HG02759 (cell line): ENCODE data around the gene TSPAN18.

Source experiments
- ATAC-seq: cut with Tn5 transposase; IDR thresholded peaks from one replicate; pipeline ENCODE4 v1.9.1; 2021; ENCODE audit warnings: mild to moderate bottlenecking, moderate library complexity; ENCODE audit not compliant: unreplicated experiment

TSPAN18 gene

DNA sequence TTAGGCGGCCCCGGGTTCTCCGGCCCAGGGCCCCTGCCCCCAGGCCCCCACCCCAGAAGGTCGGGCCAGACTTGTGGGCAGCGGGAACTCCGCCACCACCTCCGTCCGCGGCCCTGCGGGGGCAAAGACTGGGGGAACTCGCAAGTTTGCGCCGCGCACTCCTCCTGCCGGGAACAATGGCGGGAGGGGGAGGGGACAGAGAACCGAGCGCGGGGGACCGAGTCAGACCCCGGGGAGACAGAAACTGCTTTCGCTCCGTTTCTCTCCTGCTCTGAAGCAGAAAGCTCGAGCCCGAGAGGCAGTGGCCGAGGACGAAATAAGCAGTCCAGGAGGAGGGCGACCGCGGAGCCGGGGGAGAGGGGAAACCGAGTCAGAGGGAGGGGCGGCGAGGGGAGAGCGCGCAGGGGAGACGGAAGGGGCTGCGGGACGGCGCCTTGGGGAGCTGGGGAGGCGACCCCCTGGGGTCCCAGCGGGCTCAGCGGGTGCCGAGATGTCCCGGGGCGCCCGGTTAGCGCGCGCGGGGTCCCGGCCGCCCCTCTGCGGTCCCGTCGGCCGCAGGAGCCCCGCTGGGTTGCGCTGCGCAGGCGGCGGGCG is 223.4 kb downstream of the TSPAN18 start:
- ATAC-seq: no peak

DNA sequence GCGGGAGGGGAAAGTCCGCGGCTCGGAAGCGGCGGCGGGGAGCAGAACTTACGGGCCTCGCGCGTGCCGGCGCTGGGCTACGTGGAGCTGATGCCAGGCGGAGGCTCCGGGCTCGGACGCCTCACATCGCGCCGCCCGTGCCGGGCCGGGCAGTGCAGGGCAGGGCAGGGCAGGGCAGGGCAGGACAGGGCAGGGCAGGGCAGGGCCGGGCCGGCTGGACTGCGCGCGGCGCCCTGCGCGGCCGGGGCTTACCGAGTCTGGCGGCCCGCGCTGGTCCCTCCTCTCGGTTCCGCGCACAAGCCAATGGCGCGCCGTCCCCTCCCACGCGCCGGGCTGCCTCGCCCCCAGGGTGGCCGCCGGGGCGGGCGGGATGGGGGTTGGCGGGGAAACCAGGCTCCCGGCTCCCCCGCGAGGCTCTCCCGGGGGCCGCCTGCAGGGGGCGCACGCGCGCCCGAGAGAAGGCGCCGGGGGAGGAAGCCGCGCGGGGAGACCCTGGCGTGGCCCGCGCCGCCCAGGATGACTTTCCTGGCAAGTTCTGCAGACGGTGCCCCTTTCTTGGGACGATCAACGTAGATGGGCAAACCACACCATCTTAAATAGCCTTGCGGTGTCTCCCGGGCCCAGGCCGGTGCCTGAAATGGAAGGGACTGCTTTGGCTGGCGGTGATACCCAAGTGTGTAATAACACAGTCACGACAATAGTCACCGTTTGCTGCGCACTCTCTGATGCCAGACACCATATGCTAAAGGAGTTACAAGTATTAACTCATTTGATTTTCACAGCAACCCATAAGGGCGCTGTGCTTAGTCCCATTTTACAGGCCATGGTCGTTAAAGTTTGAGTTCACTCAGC is 224.1 kb downstream of the TSPAN18 start, which contains the start of gene TP53I11:
Gene TP53I11, minus strand, starts transcription at position 259 of the 852 bp plus-strand sequence. CDS start 12,548 bp downstream, outside the sequence.
- no peak for ATAC-seq

DNA sequence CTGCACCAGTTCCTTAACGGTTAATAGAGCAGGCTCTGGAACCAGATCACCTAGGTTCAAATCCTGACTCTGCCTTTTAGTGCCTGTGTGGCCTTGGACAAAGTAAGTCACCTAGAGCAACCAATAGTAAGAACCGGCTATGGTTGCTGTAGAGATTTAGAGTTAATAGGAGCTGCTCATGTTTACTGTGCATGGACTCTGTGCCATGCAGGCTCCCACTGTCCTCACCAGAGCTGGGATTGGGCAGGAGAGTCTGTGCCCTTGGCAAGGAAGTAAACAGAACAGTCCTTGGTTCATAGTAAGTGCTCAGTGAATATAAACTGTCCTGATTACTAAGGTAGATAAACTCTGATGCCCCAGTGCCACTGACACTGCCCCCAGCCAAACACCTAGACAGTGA is 225.3 kb downstream of the TSPAN18 start:
- no peak for ATAC-seq

DNA sequence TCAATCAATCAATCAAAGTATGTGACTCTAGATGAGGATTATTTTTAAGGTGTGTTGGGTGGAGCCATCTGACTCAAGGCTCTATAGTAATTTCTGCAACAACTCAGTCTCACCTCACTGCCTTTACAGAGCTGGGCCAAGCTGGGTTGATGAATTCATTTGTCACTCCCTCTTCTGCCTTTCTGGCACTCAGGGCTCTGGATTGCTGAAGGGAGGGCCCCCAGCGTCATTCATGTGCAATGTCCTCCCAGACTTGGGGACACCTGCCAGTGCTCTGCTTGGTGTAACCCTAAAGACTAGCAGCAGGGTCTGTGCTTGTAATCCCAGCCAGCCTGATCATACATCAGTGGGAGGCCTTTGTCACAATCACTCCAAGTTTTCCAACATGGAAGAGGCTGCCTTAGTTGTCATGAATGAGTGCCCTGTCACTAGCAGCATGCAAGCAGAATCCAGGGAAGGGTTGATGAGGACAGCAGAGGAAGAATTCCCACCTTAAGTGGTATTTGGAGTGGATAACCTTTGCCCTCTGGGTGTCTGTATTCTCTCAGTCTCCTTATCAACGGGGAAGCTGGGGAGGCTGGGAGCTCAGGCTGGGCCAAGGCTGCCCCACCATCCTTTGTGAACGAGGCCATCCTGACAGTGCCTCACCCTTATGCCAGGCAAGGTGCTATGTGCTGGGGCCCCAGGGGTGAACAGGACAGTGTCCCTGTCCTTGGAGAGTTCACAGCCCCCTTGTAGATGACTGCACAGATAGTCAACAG is 225.9 kb downstream of the TSPAN18 start:
- no peak for ATAC-seq

DNA sequence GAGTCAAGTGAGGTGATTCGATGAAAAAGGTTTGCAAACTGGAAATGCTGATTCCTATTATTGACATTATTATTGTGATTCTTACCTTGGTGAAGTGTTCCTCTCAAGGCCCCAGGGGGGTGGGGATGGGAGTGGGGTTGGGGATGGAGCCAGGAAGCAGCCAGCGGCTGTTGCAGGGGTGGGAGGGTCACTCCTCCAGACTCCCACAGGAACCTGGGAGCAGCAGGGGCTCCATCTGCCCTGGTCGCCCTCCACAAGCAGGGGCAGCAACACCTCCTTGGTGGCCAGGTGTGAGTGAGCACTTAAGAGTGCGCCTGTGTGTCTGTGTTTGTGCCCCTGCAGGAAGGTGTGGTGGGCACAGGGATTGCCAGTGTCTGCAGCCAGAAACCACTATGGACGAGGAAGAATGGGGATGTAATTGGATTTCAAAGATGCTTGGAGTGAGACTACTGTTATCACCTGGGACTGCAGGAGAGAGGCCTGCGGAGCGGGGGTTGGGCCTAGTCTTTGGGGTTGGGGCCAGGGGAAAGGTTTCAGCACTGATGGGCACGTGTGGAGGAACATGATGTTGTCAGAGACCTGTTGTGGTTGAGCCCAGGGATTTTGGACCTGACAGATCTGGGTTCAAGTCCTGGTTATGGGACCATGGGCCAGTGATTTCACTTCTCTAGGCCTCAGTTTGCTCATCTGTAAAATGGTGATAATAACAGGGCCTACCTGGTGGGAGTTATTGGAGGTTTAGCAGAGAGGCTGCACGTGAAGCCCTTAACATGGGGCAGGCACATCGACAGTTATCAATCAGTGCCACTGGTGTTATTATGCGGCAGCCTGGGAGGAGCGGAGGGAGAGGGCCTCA is 227.5 kb downstream of the TSPAN18 start:
- no peak for ATAC-seq

DNA sequence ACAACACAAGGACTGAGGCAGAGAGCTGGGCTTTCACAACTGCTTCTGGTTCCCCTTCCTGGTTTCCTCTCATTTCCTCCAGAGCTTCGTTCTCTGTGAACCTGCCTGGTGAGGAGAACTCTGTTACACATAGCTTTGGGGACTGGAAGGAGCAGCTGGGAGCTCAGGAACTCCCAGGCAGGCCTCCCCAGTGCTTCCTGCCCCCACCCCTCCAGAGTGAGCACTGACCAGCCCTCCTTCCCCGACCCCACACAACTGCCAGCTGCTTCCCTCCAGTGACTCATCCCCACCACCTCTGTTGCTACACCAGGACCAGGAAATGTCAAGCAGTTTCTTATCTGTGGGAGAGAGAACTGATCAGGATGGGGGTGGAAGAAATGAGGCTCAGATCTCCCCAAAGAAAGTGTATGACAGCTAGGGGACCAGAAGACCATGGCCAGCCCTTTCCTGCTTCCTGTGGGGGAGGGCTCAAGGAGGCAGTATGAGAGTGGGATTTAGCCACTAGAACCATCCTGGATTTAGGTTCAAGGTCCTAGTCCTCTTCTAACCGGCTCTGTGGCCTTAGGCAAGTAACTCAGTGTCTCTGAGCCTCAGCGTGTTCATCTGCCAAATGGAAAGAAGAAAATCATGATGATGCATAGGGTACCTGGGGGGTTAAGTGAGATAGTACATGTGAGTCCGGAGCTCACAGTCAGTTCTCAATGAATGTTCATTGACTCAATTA is 228.4 kb downstream of the TSPAN18 start:
- no peak for ATAC-seq

DNA sequence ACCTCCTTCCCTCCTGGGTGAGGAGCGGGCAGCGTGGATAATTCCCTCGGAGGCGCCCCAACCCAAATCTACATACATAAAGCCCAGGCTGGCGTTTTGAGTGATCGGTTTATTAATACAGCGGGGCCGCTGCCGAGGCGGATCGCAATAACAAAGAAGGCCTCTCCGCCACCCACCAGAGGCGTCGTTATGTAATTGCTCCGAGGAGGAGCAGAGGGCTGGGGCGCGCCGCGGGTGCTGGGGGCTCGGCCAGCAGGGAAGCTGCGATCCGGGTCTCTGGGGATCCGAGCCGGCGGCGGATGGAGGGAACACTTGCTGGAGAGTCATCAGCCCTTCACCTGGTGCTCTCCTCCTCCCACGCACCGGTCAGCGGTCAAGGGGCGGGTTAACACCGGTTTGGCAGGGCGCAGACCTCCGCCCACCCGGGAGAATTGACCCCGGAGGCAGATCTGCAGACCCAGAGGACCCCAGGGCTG is 230.3 kb downstream of the TSPAN18 start:
- no peak for ATAC-seq

DNA sequence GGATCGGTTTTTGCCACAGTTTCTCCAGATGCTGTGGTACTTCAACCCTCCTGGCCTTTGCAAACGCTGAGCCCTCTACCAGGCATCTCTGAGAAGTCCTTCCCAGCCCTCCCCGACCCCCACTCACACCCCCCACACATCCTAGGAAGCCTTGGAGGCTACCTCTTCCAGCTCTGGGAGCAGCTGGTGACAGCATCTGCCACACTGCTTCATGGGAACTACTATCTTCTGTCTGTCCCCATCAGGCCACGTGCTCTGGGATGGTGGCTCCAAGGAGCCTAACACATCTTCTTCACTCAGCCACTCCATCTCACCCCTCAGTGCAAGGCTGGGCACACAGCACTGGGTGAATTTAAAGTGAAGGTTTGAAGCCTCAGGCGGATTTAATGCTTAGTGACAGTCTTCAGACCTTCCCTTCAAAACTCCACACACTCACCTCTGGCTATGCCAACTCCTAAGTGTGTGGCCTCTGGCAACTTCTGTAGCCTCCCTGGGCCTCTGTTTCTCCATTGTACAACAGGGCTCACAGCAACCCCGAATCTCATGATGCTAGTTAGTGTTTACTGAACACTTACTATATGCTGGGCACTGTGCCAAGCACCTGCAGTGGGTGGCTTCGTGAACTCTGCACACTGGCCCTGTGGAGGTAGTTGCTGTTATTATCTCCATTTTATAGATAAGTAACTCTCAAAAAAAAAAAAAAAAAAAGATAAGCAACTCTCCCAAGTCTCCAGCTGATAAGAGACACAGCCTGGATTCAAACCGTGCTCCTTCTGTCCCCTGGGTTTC is 231.2 kb downstream of the TSPAN18 start:
- ATAC-seq: no peak

DNA sequence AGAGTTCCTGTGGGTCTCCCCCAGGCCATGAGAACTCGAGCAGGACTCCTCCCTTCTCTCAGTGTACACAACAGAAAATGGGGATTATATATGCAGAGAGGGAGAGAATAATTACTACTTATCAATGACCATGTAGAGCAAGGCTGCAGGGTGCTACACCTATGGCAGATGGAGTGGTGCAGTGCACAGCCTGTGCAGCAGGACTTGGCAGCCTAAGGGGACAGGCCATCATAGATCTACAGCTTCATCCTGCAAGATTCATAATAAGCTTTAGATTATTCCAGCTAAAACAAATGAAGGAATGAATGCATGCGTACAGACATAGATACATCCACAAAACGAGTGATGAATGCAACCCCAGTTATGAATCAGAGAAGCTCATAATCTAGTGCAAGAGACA is 232.3 kb downstream of the TSPAN18 start:
- no peak for ATAC-seq

DNA sequence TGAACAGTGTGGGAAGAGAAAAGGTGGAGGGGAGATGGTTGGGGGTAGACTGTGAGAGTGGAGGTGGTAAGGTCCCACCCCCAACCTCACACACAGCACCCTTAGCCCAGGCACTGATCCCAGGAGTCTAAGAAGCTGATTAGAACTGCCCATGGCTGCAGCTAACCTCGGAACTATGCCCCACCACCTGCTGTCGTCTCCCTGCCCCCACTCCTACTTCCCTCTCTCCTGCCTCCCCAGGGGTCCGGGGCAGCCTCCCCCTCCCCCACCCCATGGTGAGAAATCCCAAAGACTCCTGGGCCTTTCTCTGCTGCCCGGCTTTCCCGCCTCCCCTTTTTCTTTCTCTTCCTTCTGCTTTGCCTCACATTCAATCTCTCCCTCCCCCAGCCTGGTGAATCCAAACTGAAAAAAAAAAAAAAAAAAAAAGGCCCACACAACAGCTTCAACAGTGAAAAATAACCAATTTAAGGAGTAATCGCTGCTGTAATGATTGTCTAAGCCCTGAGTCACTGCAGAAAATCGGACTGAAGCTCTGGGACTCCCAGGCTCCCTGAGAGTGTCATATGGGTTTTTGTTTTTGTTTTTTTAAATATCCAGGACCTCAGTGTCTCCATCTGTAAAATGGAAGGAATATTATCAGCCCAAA is 233.6 kb downstream of the TSPAN18 start:
- ATAC-seq: no peak

DNA sequence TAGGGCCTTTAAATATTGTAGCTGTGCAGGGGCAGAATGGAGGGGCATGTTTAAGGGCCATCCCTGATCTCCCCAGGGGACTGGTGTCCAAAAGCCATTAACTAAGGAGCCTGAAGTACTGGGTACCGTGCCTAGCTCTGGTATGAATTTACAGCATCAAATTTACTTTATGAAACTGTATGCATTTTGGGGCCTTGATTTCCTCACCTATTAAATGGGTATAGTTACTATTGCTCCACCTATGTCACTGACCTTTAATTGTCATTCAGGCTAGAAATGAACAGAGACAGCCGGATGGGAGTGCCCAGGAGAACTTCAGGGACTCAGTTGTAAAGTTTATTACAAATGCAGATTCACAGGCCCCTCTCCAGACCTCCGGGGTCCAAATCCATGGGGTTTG is 235.7 kb downstream of the TSPAN18 start:
- no peak for ATAC-seq

DNA sequence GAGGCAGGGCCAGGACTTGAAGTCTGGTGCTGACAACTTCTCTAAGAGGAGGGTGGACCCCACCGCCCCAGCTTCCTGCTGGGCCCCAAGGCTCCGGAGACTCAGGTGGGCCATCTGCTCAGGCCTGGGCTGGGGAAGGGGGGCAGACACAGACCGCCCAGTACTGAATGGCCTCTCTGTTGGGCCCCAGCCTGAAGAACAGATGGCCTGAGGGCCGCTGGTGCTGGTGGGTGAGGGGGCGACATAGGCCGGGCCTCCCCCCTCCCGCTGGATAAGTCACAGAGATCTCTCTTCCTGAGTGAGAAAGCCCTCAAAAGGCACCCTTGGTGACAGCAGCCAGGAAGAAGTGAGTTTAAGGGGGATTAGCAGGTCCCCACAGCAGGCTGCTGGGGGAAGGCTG is 236.4 kb downstream of the TSPAN18 start:
- no peak for ATAC-seq

DNA sequence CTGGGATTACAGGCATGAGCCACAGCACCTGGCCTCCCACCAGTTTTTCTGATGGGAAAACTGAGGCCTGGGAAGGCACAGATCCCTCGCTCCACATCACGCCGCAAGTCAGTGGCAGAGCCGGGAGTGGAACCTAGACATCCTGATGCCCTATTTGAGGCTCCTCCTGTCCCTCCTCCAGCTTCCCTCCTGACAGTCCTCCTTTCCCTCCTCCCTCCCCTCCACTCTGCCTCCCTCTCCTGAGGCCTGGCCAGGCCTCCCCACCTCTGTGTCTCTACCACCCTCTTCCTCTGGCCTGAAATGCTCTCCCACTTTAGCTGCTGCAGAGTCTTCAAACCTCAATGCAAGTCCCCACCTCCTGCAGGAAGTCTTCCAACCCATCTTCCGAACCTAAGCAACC is 237.2 kb downstream of the TSPAN18 start:
- no peak for ATAC-seq

DNA sequence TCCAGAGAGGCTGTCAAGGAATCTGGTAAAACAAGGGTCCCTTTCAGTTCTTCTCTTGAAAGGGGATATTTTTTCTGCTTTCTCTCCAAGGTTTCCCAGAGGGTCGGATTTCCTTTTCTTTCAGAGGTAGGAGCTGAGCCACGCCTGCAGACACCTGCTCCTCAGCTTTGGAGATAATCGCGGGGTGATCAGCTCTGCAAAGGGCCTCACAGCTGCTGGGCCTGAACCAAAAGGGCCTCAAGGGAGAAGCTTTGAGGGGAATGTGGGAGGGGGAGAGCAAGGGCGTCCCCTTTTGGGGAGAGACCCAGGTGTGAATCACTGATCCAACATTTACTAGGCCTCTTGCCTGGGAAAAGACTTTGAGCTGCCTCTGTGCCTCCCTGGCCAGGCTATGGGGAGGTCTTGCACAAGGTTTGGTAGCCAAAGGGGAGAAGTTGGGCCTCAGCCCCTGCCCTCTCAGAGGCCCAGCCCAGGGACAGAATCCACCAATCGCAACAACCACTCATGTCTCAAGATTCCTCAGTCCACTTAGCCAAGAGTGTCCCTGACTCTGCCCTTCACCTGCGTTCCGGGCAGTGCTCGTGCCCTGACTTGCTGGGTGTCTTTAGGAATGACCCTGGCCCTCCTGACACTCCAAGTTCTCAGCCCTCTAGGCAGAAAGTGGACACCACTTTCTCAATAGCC is 237.9 kb downstream of the TSPAN18 start:
- ATAC-seq: no peak

DNA sequence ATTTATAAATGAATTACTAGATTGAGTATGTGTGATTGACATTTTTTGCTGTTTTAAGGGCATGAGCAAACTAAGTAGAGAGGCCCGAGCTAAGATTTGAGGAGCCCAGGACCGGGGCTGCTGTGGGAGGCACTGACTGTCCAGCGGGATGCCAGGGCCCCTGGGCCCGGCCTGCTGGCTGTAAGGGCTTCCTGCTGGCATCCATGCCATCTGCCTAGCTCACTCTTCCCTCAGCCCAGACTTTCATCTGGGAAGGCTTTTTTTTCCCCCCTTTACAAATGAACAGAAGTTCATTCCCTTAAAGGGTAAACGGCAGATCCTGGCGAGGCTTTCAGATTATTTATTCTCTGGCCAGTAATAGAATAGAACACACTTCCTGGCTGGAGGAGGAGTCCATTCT is 239.9 kb downstream of the TSPAN18 start:
- ATAC-seq: no peak

DNA sequence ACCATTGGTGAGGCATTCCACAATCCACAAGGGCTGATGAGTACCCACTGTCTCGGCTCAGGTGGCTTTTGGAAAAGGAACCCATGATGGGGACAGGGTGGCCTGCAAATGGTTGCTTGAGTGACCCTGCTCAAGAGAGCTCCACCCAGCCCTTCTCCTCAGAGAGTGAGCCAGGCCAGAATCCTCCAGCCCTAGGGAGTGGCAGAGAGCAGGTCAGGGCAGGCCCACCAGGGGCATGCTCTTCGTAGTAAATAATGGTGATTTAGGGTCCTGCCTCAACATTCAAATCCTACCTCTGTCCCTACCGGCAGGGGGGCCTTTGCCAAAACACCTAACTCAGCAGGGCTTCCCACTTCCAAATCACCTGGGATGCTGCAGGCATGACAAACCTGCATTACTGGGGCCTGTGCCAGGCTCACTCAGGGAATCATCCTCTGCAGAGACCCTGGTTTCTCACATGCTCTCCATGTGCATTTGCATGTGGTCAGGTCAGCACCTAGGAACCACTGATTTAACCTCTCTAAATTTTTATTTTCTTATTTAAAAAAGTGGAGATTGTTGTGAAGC is 241.3 kb downstream of the TSPAN18 start:
- no peak for ATAC-seq

DNA sequence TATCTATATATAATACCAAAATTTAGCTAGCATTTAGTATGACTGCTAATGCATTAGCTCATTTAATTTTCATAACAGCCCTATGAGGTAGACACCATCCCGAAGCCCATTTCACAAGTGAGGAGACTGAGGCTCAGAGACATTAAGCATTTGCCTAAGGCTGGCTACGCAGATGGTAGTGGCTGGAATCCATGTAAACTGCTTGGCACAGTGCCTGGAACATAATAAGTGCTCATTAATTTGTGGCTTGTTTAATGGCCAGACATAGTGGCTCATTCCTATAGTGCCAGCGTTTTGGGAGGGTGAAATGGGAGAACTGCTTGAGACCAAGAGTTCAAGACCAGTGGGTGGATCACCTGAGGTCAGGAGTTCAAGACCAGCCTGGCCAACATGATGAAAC is 241.7 kb downstream of the TSPAN18 start:
- ATAC-seq: no peak
